Neural crest cell (in vitro differentiated cells): ENCODE data around the gene NUP210. TPM values are rescaled to one million over a fixed set of nuclear protein-coding genes. Genes with fewer than 3 reads are reported as not detected.

Experiments
- DNase-seq: peaks from one replicate; pipeline ENCODE4 v3.0.0; 2021; ENCODE audit warnings: low read depth, mixed read lengths, low spot score
- H3K27ac Mint-ChIP-seq: one replicate; pipeline ENCODE4 v1.8.0; 2021; ENCODE audit warnings: mild to moderate bottlenecking, mixed read lengths; ENCODE audit not compliant: unreplicated experiment
- H3K27me3 Mint-ChIP-seq: 2 replicates; pipeline ENCODE4 v1.8.0; 2021; ENCODE audit warnings: low read depth, mild to moderate bottlenecking, mixed read lengths
- H3K36me3 Mint-ChIP-seq: 2 replicates; pipeline ENCODE4 v1.8.0; 2021; ENCODE audit warnings: low read depth, mild to moderate bottlenecking, mixed read lengths
- H3K4me1 Mint-ChIP-seq: 2 replicates; pipeline ENCODE4 v1.8.0; 2021; ENCODE audit warnings: mixed read lengths
- H3K4me3 Mint-ChIP-seq: one replicate; pipeline ENCODE4 v1.8.0; 2021; ENCODE audit warnings: mild to moderate bottlenecking, mixed read lengths
- H3K9me3 Mint-ChIP-seq: 2 replicates; pipeline ENCODE4 v1.8.0; 2021; ENCODE audit warnings: mixed read lengths
- total RNA-seq: library from RNA; stranded (reverse); gene quantifications from 2 replicates; pipeline ENCODE4 v1.2.1, GENCODE V29; 2021
- TF ChIP-seq, protein P1 (sequence below): fragments of 200-600 bp; sonication (generic); conservative IDR thresholded peaks from 2 replicates; pipeline ENCODE4 v1.5.0; 2021; ENCODE audit warnings: antibody characterized with exemption, mild to moderate bottlenecking

NUP210 gene
- total RNA-seq, 1 donor from 2014 or later: 59.4 TPM

DNA sequence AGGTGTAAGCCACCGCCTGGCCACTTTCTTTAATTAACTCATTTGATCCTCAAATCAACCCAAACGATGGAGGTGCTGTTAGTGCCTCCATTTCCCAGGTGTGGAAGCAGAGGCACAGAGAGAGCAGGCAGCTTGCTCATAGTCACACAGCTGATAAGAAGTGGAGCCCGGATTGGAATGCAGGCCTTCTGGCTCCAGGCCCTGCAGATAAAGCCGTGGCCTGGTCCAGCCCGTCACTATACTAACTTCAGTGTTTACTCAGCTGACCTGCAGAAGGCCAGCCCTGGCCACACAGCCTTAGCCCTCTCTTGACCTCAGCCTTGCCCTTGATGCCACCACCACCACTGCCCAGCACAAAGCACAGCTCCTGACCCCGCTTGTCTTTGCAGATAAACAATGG lies 116.7 kb downstream of the NUP210 start:
- Mint-ChIP-seq H3K4me1 (peaks cover 25% of the 10 kb centered on the region), H3K27ac (no peak overlapping the region), H3K27me3 (no peaks in the 10 kb centered on the region), H3K36me3 (peaks cover under 1% of the 10 kb centered on the region), H3K4me3 (no peak overlapping the region), H3K9me3 (no peaks in the 10 kb centered on the region)
- no peak for DNase-seq
- TF ChIP-seq, protein P1, sequence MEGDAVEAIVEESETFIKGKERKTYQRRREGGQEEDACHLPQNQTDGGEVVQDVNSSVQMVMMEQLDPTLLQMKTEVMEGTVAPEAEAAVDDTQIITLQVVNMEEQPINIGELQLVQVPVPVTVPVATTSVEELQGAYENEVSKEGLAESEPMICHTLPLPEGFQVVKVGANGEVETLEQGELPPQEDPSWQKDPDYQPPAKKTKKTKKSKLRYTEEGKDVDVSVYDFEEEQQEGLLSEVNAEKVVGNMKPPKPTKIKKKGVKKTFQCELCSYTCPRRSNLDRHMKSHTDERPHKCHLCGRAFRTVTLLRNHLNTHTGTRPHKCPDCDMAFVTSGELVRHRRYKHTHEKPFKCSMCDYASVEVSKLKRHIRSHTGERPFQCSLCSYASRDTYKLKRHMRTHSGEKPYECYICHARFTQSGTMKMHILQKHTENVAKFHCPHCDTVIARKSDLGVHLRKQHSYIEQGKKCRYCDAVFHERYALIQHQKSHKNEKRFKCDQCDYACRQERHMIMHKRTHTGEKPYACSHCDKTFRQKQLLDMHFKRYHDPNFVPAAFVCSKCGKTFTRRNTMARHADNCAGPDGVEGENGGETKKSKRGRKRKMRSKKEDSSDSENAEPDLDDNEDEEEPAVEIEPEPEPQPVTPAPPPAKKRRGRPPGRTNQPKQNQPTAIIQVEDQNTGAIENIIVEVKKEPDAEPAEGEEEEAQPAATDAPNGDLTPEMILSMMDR: no peak

DNA sequence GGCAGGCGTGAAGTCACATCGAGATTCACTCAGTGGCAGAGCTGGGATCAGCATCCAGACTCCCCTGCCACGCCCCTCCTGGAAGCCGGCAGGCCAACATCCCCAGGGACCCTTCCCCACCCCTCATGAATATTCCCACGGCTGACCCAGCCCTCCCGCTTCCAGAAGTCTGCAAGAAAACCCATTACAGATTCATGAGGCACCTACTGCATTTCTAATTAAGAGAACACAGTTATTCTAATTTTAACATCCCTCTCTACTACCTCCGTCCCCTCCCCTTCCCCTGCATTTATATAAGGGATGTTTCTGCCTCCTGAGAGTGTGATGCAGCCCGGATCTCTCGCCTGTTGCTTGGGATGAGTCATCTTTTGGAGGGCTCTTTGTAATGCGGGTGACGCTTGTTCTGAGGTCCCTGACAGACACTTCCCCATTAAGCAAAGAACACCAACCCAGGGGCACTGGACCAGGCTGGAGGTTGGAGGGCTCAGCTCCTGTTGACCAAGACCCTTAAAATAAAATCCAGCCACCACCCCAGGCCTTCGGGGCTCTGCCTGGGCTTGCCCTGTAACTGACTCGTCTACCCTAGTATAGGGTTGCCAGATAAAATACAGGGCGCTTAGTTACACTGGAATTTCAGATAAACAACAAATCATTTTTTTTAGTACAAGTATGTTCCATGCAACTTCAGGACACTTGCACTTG lies 118.7 kb downstream of the NUP210 start:
- H3K27ac Mint-ChIP-seq: peak overlapping the region; percentile 59
- no peaks in the 10 kb centered on the region for H3K36me3 Mint-ChIP-seq
- no peak for DNase-seq
- H3K4me1 Mint-ChIP-seq: peaks cover 40% of the 10 kb centered on the region
- H3K4me3 Mint-ChIP-seq: no peak overlapping the region
- no peaks in the 10 kb centered on the region for H3K27me3 Mint-ChIP-seq
- TF ChIP-seq, protein P1: no peak
- no peaks in the 10 kb centered on the region for H3K9me3 Mint-ChIP-seq

DNA sequence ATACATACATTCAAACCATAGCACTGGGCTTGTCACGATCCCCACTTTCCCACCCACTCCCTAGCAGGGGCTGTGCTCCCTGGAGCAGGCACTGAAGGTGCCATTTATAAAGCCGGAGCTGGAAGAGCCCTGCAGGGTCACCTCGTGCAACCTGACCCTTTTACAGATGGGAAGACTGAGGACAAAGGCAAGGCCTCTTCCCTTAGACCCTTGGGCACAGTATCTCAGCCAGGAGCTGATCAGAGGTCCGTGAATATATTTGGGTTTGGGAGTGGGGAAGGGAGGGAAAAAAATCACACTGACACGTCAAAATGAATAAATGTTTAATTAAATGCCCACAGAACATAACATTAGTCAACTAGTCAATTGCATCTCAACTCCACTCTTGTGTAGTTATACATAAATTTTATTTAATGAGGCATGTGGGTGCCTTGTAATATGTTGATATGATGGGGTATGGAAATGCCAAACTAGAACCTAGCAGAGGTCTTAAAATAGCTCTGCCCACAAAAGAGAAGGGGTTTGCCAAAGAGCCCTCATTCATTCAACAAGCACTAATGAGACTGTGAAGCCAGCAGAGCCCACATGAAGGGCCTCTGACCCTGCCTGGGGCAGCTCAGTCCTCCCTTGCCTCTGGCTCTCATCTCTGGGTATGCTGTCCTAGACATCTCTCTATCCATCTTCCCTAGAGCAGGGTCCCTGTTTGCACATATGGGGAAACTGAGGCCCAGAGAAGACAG lies 119.4 kb downstream of the NUP210 start:
- Mint-ChIP-seq H3K27me3 (no peaks in the 10 kb centered on the region), H3K27ac (no peak overlapping the region), H3K4me1 (peaks cover 41% of the 10 kb centered on the region), H3K36me3 (no peaks in the 10 kb centered on the region), H3K4me3 (no peak overlapping the region), H3K9me3 (no peaks in the 10 kb centered on the region)
- no peak for DNase-seq
- TF ChIP-seq, protein P1: no peak

DNA sequence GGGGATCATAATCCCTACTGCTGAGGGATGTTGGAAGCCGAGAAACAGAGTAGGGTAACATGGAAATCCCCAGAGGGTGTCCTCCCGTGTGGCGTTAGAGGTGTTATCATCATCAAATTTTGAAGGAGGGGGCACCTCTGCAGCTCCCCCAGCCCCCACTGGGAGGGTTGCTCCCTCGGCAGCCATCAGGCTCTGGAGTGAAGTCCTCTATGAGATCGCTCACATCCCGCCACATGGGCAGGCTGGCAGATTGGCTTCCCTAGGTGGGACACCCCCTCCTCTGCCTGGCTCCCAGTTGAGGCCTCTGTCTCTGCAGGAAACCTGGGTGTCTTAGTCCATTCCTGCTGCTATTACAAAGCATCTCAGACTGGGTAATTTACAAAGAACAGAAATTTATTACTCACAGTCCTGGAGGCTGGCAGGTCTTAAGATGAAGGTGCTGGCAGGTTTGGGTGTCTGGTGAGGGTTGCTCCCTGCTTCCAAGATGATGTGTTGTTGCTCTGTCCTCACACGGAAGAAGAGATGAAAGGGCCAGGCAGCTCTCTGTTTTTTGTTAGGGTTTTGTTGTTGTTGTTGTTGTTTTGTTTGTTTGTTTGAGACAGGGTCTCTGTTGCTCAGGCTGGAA lies 120.5 kb downstream of the NUP210 start:
- no peak overlapping the region for H3K4me3 Mint-ChIP-seq
- H3K9me3 Mint-ChIP-seq: no peaks in the 10 kb centered on the region
- H3K36me3 Mint-ChIP-seq: no peaks in the 10 kb centered on the region
- no peak for DNase-seq
- H3K27me3 Mint-ChIP-seq: no peaks in the 10 kb centered on the region
- TF ChIP-seq, protein P1: no peak
- H3K4me1 Mint-ChIP-seq: peaks cover 41% of the 10 kb centered on the region
- no peak overlapping the region for H3K27ac Mint-ChIP-seq

DNA sequence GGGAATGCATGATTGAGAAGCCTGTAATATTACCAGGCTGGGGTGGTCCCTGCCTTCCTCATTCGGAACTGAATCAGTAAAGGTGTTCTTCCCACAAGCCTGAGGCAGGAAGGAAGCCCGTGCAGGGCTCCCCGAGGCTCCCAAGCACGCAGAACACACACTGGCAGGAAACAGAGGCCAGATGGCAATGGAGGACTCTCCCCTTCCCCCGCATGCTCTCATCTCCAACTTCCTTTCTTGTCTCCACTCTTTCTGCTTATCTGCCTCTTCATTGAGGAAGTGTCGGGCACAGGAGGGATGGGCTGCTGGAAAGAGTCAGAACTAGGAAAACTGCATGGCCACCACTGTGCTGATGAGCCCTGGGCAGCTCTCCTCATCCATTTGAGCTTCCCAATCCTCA lies 123.5 kb downstream of the NUP210 start:
- Mint-ChIP-seq H3K27me3 (no peaks in the 10 kb centered on the region), H3K27ac (no peak overlapping the region), H3K9me3 (no peaks in the 10 kb centered on the region), H3K4me1 (peaks cover 33% of the 10 kb centered on the region), H3K36me3 (no peaks in the 10 kb centered on the region), H3K4me3 (no peak overlapping the region)
- no peak for DNase-seq
- TF ChIP-seq, protein P1: no peak
